ENCODE results near the gene USP22. TPM values are rescaled to one million over a fixed set of nuclear protein-coding genes. Genes with fewer than 3 reads are reported as not detected.
"Not testable (repeated sequence)": the region's sequence is repeated elsewhere in the genome, so short reads cannot be mapped to it uniquely, and the experiment has no call there.

USP22 gene
- total and polyA plus RNA-seq, 2 of the 8 experiments (the other 6 are each of a cell fraction or from before 2014, with no cell fraction given), result 221 to 316 TPM

DNA sequence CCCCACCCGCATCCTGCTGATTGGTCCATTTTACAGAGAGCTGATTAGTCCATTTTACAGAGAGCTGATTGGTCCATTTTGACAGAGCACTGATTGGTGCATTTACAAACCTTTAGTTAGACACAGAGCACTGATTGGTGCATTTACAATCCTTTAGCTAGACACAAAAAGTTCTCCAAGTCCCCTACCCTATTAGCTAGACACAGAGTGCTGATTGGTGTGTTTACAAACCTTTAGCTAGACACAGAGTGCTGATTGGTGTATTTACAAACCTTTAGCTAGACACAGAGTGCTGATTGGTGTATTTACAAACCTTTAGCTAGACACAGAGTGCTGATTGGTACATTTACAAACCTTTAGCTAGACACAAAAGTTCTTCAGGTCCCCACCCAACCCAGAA lies 42.5 kb upstream of the USP22 start:
- H3K79me2 ChIP-seq (ENCODE audit: control insufficient read depth in 1 of 2, insufficient read depth in 2 of 2, low read length in 2 of 2); H2BK20ac ChIP-seq (ENCODE audit: low read length); H2BK5ac ChIP-seq (ENCODE audit: low read depth, low read length); H2BK15ac ChIP-seq (ENCODE audit: low read length); H3K4ac ChIP-seq (replicated peaks; ENCODE audit: insufficient read length, low read depth, low read length); H3K79me1 ChIP-seq (ENCODE audit: low read depth, low read length); H2BK120ac ChIP-seq (replicated peaks; ENCODE audit: low read depth, low read length); H3K9me3 ChIP-seq (ENCODE audit: insufficient read depth in 2 of 2, low read depth in 1 of 2, low read length in 1 of 2); H3K23me2 ChIP-seq (ENCODE audit: low read depth, low read length); H3K56ac ChIP-seq (replicated peaks; ENCODE audit: insufficient read length, low read depth, low read length); H3K4me1 ChIP-seq (replicated peaks in 1 of 4; ENCODE audit: control insufficient read depth in 3 of 4, insufficient read depth in 4 of 4, low read length in 3 of 4); H2BK12ac ChIP-seq (ENCODE audit: low read depth, low read length); H3K27ac ChIP-seq (ENCODE audit: low read depth, low read length); H4K5ac ChIP-seq (ENCODE audit: insufficient read length, low read depth, low read length); H3K4me2 ChIP-seq (ENCODE audit: insufficient read depth in 1 of 2, low read depth in 2 of 2, low read length in 2 of 2); H3K27me3 ChIP-seq (replicated peaks in 1 of 4; ENCODE audit: control insufficient read depth in 3 of 4, extremely low read depth in 1 of 4, insufficient read depth in 3 of 4, low read length in 3 of 4); POLR2A ChIA-PET (ENCODE audit: partially characterized antibody); H3K23ac ChIP-seq (ENCODE audit: insufficient read length); H3K14ac ChIP-seq (ENCODE audit: insufficient read length); H4K20me1 ChIP-seq (replicated peaks in 1 of 2; ENCODE audit: control insufficient read depth in 1 of 2, insufficient read depth in 2 of 2, low read length in 2 of 2); H3K9ac ChIP-seq (replicated peaks in 1 of 4; ENCODE audit: extremely low read depth in 1 of 4, low read depth in 3 of 4, low read length in 3 of 4); DNase-seq (ENCODE audit: low read depth in 1 of 2, low spot score in 2 of 2); H2AK5ac ChIP-seq (ENCODE audit: low read depth, low read length); H3K18ac ChIP-seq (ENCODE audit: extremely low read depth, low read length); H4K8ac ChIP-seq (ENCODE audit: extremely low read depth, insufficient read depth, low read length); H3K4me3 ChIP-seq (ENCODE audit: extremely low read depth in 1 of 4, insufficient read depth in 2 of 4, low read depth in 3 of 4, low read length in 4 of 4); FAIRE-seq; H2AFZ ChIP-seq (ENCODE audit: low read length); H3K36me3 ChIP-seq (ENCODE audit: control insufficient read depth in 2 of 4, insufficient read depth in 4 of 4, low read length in 3 of 4); H4K91ac ChIP-seq (replicated peaks; ENCODE audit: insufficient read length, low read length): not testable (repeated sequence)
- CTCF ChIA-PET (ENCODE audit: partially characterized antibody), result interaction anchor here (0.8 to 2.0 kb wide), 5 partner anchors 9 to 34 kb away, joined by 3 to 11 read pairs (median 3); no protein-coding TSS in a partner anchor
- 81% methylated on average over 1 of the region's 1 CpG; no CpG with 5 or more reads in 1 of the 2 experiments for WGBS, 2 experiments (ENCODE audit: extremely low coverage in 1 of 2, insufficient coverage in 1 of 2, insufficient read length in 1 of 2, insufficient replicate concordance in 2 of 2, low coverage in 1 of 2, low lambda C conversion rate in 2 of 2, missing lambda C conversion rate in 1 of 2)

All from H1 (cell line).